Mesendoderm (in vitro differentiated cells): ENCODE measurements around the gene L3MBTL3.

ENCODE experiments used
- DNase-seq: peaks from one replicate; pipeline ENCODE4 v3.0.0; 2013
- H2AK5ac ChIP-seq: 2 replicates; pipeline ENCODE4 v1.6.1; 2013; ENCODE audit warnings: low read length, inconsistent platforms
- H2BK120ac ChIP-seq: 2 replicates; pipeline ENCODE4 v1.6.1; 2013; ENCODE audit warnings: low read depth, mild to moderate bottlenecking, low read length, moderate library complexity, mixed read lengths
- H2BK15ac ChIP-seq: replicated peaks from 2 replicates; pipeline ENCODE4 v1.6.1; 2013; ENCODE audit warnings: low read depth, mild to moderate bottlenecking, moderate library complexity
- H2BK5ac ChIP-seq: 2 replicates; pipeline ENCODE4 v1.6.1; 2013; ENCODE audit warnings: low read length, inconsistent platforms
- H3K18ac ChIP-seq: 2 replicates; pipeline ENCODE4 v1.6.1; 2013; ENCODE audit warnings: mild to moderate bottlenecking, low read length, mixed read lengths
- H3K23ac ChIP-seq: one replicate; pipeline ENCODE4 v1.6.1; 2013; ENCODE audit warnings: low read length
- H3K27ac ChIP-seq: 2 replicates; pipeline ENCODE4 v1.5.1; 2013; ENCODE audit warnings: low read depth, mild to moderate bottlenecking, inconsistent platforms, low read length, moderate library complexity
- H3K27me3 ChIP-seq: 2 replicates; pipeline ENCODE4 v1.6.1; 2013; ENCODE audit warnings: low read length, control low read depth, mild to moderate bottlenecking, inconsistent platforms; ENCODE audit not compliant: insufficient read depth, poor library complexity
- H3K36me3 ChIP-seq: 2 replicates; pipeline ENCODE4 v1.6.1; 2013; ENCODE audit warnings: low read length, inconsistent platforms; ENCODE audit not compliant: control insufficient read depth, insufficient read depth
- H3K4ac ChIP-seq: one replicate; pipeline ENCODE4 v1.6.1; 2013; ENCODE audit warnings: low read depth, mild to moderate bottlenecking, low read length, moderate library complexity
- H3K4me1 ChIP-seq: 2 replicates; pipeline ENCODE4 v1.6.1; 2013; ENCODE audit warnings: low read depth, low read length, inconsistent platforms; ENCODE audit not compliant: control insufficient read depth
- H3K4me2 ChIP-seq: 2 replicates; pipeline ENCODE4 v1.6.1; 2013; ENCODE audit warnings: low read length
- H3K4me3 ChIP-seq: 2 replicates; pipeline ENCODE4 v1.5.1; 2013; ENCODE audit warnings: mild to moderate bottlenecking, low read length
- H3K56ac ChIP-seq: one replicate; pipeline ENCODE4 v1.6.1; 2013; ENCODE audit warnings: low read length
- H3K79me1 ChIP-seq: 2 replicates; pipeline ENCODE4 v1.6.1; 2013; ENCODE audit warnings: low read length, inconsistent platforms
- H3K79me2 ChIP-seq: 2 replicates; pipeline ENCODE4 v1.6.1; 2013; ENCODE audit warnings: mild to moderate bottlenecking, low read length; ENCODE audit not compliant: control insufficient read depth, insufficient read depth
- H3K9ac ChIP-seq: 2 replicates; pipeline ENCODE4 v1.6.1; 2013; ENCODE audit warnings: low read length, inconsistent platforms
- H4K5ac ChIP-seq: one replicate; pipeline ENCODE4 v1.6.1; 2013; ENCODE audit warnings: low read length
- H4K8ac ChIP-seq: one replicate; pipeline ENCODE4 v1.6.1; 2013; ENCODE audit warnings: low read depth, mild to moderate bottlenecking, control low read depth, low read length, moderate library complexity
- WGBS: extraction: QIAGEN DNeasy Blood & Tissue Kit; methylation state at CpG from one replicate; pipeline ENCODE4 v1.1.7; 2013; ENCODE audit warnings: low lambda C conversion rate, missing lambda C conversion rate; ENCODE audit not compliant: insufficient coverage; ENCODE audit errors: extremely low coverage; 5-methylcytosine and 5-hydroxymethylcytosine counted together

Gene L3MBTL3

DNA sequence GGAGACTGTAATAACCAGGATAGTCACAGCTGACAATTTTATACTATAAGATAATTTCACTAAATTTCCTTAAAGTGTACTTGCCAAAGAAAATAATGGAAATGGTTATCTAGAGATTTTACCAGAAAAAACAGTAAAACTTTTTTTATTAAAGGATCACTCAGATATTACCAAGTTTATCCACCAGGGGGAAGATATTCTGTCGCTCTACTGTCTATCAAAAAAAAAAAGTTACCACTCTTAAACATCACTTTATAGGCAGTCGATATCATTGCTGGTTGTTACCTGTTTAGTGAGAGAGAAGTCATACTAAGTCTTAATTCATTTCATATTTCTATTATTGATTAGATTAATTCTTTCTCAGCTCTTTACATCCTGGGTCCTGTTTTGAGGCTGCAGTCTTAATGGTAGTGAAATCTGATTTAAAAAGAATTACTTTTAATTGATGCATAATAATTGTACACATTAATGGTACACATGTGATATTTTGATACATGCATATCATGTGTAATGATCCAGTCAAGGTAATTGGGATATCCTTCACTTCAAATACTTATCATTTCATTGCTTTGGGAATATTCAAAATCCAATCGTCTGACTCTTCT, 18.9 kb downstream of the L3MBTL3 start:
- H3K56ac ChIP-seq, result no peak overlapping the region
- no peak overlapping the region for H4K5ac ChIP-seq
- H3K23ac ChIP-seq, result no peak overlapping the region
- H3K79me1 ChIP-seq, result peaks cover 3% of the 10 kb centered on the region
- H3K27ac ChIP-seq, result no peak overlapping the region
- no peak overlapping the region for H2BK5ac ChIP-seq
- H3K4me1 ChIP-seq, result no peaks in the 10 kb centered on the region
- H2BK15ac ChIP-seq, result no peak overlapping the region
- H4K8ac ChIP-seq, result no peak overlapping the region
- H3K4me2 ChIP-seq, result no peak overlapping the region
- H2BK120ac ChIP-seq, result no peak overlapping the region
- no peak overlapping the region for H3K4ac ChIP-seq
- DNase-seq, result no peak
- H3K27me3 ChIP-seq, result no peaks in the 10 kb centered on the region
- no peak overlapping the region for H3K4me3 ChIP-seq
- no peaks in the 10 kb centered on the region for H3K36me3 ChIP-seq
- H3K9ac ChIP-seq, result no peak overlapping the region
- H3K79me2 ChIP-seq, result peaks cover 1% of the 10 kb centered on the region
- H2AK5ac ChIP-seq, result no peak overlapping the region
- H3K18ac ChIP-seq, result no peak overlapping the region
- WGBS, result no CpG with 5 or more reads among the region's 3 CpGs

DNA sequence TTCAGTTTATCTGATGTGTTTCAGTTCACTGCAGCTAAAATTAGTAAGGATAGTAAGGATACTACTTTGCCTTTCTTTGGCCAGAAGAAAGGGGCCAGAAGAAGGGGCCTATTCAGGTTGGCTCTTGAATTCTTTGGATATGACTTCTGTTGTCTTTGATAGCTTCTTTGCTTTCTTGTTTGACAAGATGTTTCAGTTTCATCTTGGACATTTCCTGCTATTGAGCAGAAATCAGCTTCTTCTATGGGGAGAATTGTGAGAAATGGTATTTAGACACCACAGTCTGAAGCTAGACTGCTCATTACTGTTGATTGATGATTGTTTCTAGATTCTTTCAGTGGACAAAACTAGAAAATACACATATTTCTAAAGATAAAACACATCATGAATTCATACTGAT, 23.2 kb downstream of the L3MBTL3 start:
- no peak overlapping the region for H4K8ac ChIP-seq
- no peak overlapping the region for H3K56ac ChIP-seq
- no peak for DNase-seq
- H3K4ac ChIP-seq, result no peak overlapping the region
- no peak overlapping the region for H2AK5ac ChIP-seq
- no peaks in the 10 kb centered on the region for H3K36me3 ChIP-seq
- H2BK15ac ChIP-seq, result no peak overlapping the region
- H3K79me1 ChIP-seq, result no peaks in the 10 kb centered on the region
- H2BK120ac ChIP-seq, result no peak overlapping the region
- no peak overlapping the region for H3K27ac ChIP-seq
- H3K4me3 ChIP-seq, result no peak overlapping the region
- H3K79me2 ChIP-seq, result no peaks in the 10 kb centered on the region
- H3K4me1 ChIP-seq, result no peaks in the 10 kb centered on the region
- no peaks in the 10 kb centered on the region for H3K27me3 ChIP-seq
- no peak overlapping the region for H3K23ac ChIP-seq
- H3K9ac ChIP-seq, result no peak overlapping the region
- no peak overlapping the region for H2BK5ac ChIP-seq
- no peak overlapping the region for H3K18ac ChIP-seq
- H4K5ac ChIP-seq, result no peak overlapping the region
- no peak overlapping the region for H3K4me2 ChIP-seq

DNA sequence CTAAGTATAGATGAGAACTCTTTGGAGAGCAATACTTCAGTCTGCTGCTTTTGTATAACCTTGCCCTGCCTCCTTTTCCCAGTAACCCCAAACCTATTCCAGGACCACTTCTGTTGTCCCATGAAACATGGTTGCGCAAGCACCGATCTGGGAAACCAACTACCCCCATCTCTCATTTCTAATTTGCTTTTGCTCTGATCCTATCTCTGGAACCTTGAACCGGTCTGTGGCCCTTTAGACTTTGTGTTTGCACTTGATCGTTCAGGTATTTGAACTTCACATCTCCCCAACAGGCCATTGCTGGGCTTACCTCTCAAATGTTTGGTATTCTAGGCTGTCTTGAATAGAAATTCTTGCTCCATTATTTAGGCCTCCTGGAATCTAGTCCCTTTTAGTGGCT, 25.0 kb downstream of the L3MBTL3 start:
- no peak overlapping the region for H4K8ac ChIP-seq
- no peak overlapping the region for H3K18ac ChIP-seq
- H3K4me1 ChIP-seq, result no peaks in the 10 kb centered on the region
- no peak overlapping the region for H3K4me2 ChIP-seq
- no peaks in the 10 kb centered on the region for H3K79me1 ChIP-seq
- no peak overlapping the region for H3K23ac ChIP-seq
- H2AK5ac ChIP-seq, result no peak overlapping the region
- peak; percentile 13 for DNase-seq
- H3K4ac ChIP-seq, result no peak overlapping the region
- no peak overlapping the region for H3K9ac ChIP-seq
- H2BK120ac ChIP-seq, result no peak overlapping the region
- no peak overlapping the region for H3K56ac ChIP-seq
- no peak overlapping the region for H4K5ac ChIP-seq
- no CpG with 5 or more reads among the region's 4 CpGs for WGBS
- H3K27ac ChIP-seq, result no peak overlapping the region
- H2BK5ac ChIP-seq, result no peak overlapping the region
- no peaks in the 10 kb centered on the region for H3K79me2 ChIP-seq
- no peak overlapping the region for H2BK15ac ChIP-seq
- H3K27me3 ChIP-seq, result no peaks in the 10 kb centered on the region
- no peaks in the 10 kb centered on the region for H3K36me3 ChIP-seq
- no peak overlapping the region for H3K4me3 ChIP-seq

DNA sequence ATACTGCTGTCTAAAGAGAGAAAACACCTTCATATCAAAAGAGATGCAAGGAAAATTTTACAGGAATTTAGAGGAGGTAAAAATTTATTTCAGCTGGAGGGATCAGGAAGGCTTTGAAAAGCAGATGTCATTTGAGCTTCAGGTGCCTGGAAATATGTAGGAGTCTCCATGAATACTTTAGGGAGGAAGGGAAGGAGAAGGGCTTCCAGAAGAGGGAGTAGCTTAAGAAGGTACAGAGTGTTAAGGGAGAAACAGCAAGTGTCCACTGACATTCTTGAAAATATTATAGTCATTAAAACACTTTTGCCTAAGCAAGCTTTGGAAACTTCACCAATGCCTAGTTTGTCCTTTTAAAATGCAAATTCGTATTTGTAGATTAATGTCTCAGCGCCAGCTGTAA, 27.2 kb downstream of the L3MBTL3 start:
- Histone ChIP-seq H4K8ac (no peak overlapping the region), H3K79me1 (no peaks in the 10 kb centered on the region), H3K9ac (no peak overlapping the region), H2BK15ac (no peak overlapping the region), H3K27ac (no peak overlapping the region), H3K4me2 (no peak overlapping the region), H3K4me1 (no peaks in the 10 kb centered on the region), H3K36me3 (no peaks in the 10 kb centered on the region), H4K5ac (no peak overlapping the region), H2AK5ac (no peak overlapping the region), H3K23ac (no peak overlapping the region), H3K56ac (no peak overlapping the region), H3K27me3 (no peaks in the 10 kb centered on the region), H3K18ac (no peak overlapping the region), H2BK5ac (no peak overlapping the region), H3K4me3 (no peak overlapping the region), H2BK120ac (no peak overlapping the region), H3K79me2 (no peaks in the 10 kb centered on the region), H3K4ac (no peak overlapping the region)
- no peak for DNase-seq
- no CpG with 5 or more reads among the region's 2 CpGs for WGBS

DNA sequence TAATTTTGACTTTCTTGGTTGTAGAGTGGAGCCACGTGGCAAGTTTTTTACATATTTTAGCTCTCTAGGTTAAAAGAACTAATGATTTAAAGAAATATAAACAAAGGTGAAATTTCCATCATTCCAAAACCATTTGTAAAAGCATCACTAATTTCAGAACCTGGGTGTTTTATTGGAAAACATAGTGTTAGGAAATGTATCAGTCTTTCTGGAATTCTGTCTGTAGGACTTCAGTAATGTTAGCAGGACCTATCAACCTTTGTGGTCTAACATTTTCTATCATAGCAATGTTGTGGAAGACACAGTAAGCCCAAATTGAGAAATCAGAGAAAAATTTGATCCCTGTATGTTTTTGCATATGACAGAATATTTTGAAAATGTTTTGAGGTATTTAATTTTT, 28.3 kb downstream of the L3MBTL3 start:
- Histone ChIP-seq H4K8ac (no peak overlapping the region), H3K27ac (no peak overlapping the region), H3K79me2 (no peaks in the 10 kb centered on the region), H2BK15ac (no peak overlapping the region), H2BK5ac (no peak overlapping the region), H3K4me3 (no peak overlapping the region), H3K56ac (no peak overlapping the region), H3K4me2 (no peak overlapping the region), H3K36me3 (no peaks in the 10 kb centered on the region), H3K4me1 (no peaks in the 10 kb centered on the region), H3K27me3 (no peaks in the 10 kb centered on the region), H3K9ac (no peak overlapping the region), H3K4ac (no peak overlapping the region), H2AK5ac (no peak overlapping the region), H3K23ac (no peak overlapping the region), H4K5ac (no peak overlapping the region), H3K79me1 (no peaks in the 10 kb centered on the region), H3K18ac (no peak overlapping the region), H2BK120ac (no peak overlapping the region)
- no peak for DNase-seq
- no CpG with 5 or more reads among the region's 1 CpG for WGBS
